KMS-11 (cell line): ENCODE results near the gene SEZ6.

ENCODE experiments used
- H2AFZ ChIP-seq: fragments of 200-600 bp; sonication (generic); 2 replicates; pipeline ENCODE4 v1.6.1; 2016; ENCODE audit warnings: antibody characterized with exemption, mixed run types, low read depth
- H3K27ac ChIP-seq: fragments of 200-600 bp; sonication (generic); 2 replicates; pipeline ENCODE4 v1.6.1; 2016; ENCODE audit warnings: mild to moderate bottlenecking, mixed run types
- H3K27me3 ChIP-seq: fragments of 200-600 bp; sonication (generic); 2 replicates; pipeline ENCODE4 v1.6.1; 2017; ENCODE audit warnings: mild to moderate bottlenecking, low read depth, mixed run types, moderate library complexity; ENCODE audit not compliant: insufficient read depth
- H3K36me3 ChIP-seq: fragments of 200-600 bp; sonication (generic); 2 replicates; pipeline ENCODE4 v1.6.1; 2017; ENCODE audit warnings: mild to moderate bottlenecking, mixed run types; ENCODE audit not compliant: insufficient read depth
- H3K4me1 ChIP-seq: fragments of 200-600 bp; sonication (generic); 2 replicates; pipeline ENCODE4 v1.6.1; 2016; ENCODE audit warnings: mild to moderate bottlenecking, low read depth, mixed run types; ENCODE audit not compliant: poor library complexity, severe bottlenecking
- H3K4me2 ChIP-seq: fragments of 200-600 bp; sonication (generic); 2 replicates; pipeline ENCODE4 v1.7.0; 2016; ENCODE audit warnings: mild to moderate bottlenecking, mixed run types
- H3K4me3 ChIP-seq: fragments of 200-600 bp; sonication (generic); IDR thresholded peaks from 2 replicates; pipeline ENCODE4 v1.6.1; 2017; ENCODE audit warnings: low read depth, low read length, mixed read lengths; ENCODE audit not compliant: insufficient read depth
- H3K79me2 ChIP-seq: fragments of 200-600 bp; sonication (generic); 2 replicates; pipeline ENCODE4 v1.6.1; 2016; ENCODE audit warnings: low read depth, mixed run types; ENCODE audit not compliant: insufficient read depth
- H3K9ac ChIP-seq: fragments of 200-600 bp; sonication (generic); 2 replicates; pipeline ENCODE4 v1.6.1; 2016; ENCODE audit warnings: mild to moderate bottlenecking, mixed run types
- H4K20me1 ChIP-seq: fragments of 200-600 bp; sonication (generic); 2 replicates; pipeline ENCODE4 v1.6.1; 2016; ENCODE audit warnings: mild to moderate bottlenecking, mixed run types; ENCODE audit not compliant: insufficient read depth
- CTCF ChIP-seq: fragments of 200-600 bp; sonication (generic); conservative IDR thresholded peaks from 2 replicates; pipeline ENCODE4 v1.6.1; 2017; ENCODE audit warnings: low read depth, mild to moderate bottlenecking, antibody characterized with exemption, low read length, moderate library complexity, mixed read lengths

SEZ6 gene

GRCh38 chr17:28906706-28907438, 99.0 kb downstream of the SEZ6 start:
- H3K27ac ChIP-seq: no peak overlapping the region
- H3K4me1 ChIP-seq: peaks cover 6% of the 10 kb centered on the region
- H3K79me2 ChIP-seq: 0 out of 2 replicates have a peak, but pooled peaks cover 4% of the 10 kb centered on the region
- no peak overlapping the region for H3K4me2 ChIP-seq
- no peaks in the 10 kb centered on the region for H3K27me3 ChIP-seq
- H3K9ac ChIP-seq: no peak overlapping the region
- H3K36me3 ChIP-seq: no peaks in the 10 kb centered on the region; the same call in 1 of the 2 replicates
- no peak overlapping the region for H3K4me3 ChIP-seq
- no peaks in the 10 kb centered on the region for H4K20me1 ChIP-seq
- TF ChIP-seq CTCF: no peak
- H2AFZ ChIP-seq: no peak overlapping the region

GRCh38 chr17:28906276-28906675, 99.6 kb downstream of the SEZ6 start:
- Histone ChIP-seq H3K27ac (no peak overlapping the region), H3K4me3 (no peak overlapping the region), H4K20me1 (no peaks in the 10 kb centered on the region), H3K36me3 (no peaks in the 10 kb centered on the region; the same call in 1 of the 2 replicates), H3K4me2 (no peak overlapping the region), H2AFZ (no peak overlapping the region), H3K79me2 (peaks cover 10% of the 10 kb centered on the region; the same call in 1 of the 2 replicates), H3K4me1 (peaks cover 12% of the 10 kb centered on the region), H3K9ac (no peak overlapping the region), H3K27me3 (no peaks in the 10 kb centered on the region)
- no peak for TF ChIP-seq CTCF
